HCT116 (cell line): ENCODE data around the gene PACRG. TPM values are rescaled to one million over a fixed set of nuclear protein-coding genes. Genes with fewer than 3 reads are reported as not detected.
A peak's percentile ranks its signal among the peaks of the same experiment; 100 is the strongest.

ENCODE experiments used
- ATAC-seq: fragments of 200-7000 bp; cut with Tn5 transposase; 2 replicates; pipeline ENCODE4 v1.9.1; 2020; ENCODE audit warnings: mild to moderate bottlenecking, moderate library complexity
- BruUV-seq: library from RNA; stranded (reverse); fragments of 400-500 nt; replicated peaks from 2 replicates; lab custom pipeline; 2021; lab: Mats Ljungman, UMichigan
- CTCF ChIA-PET: fragments of 300-600 bp; sonication (Branson Sonifier 250); formaldehyde crosslinking; loops from one replicate; lab custom pipeline; 2021; ENCODE audit warnings: antibody characterized with exemption; lab: Charles Lee
- POLR2A ChIA-PET: fragments of 300-600, 350-600 bp; sonication (Branson Sonifier 250); formaldehyde crosslinking; loops from one replicate; lab custom pipeline; 2021; ENCODE audit warnings: antibody characterized with exemption; lab: Charles Lee
- RAD21 ChIA-PET, 2 experiments: fragments of 300-600 bp; sonication (Branson Sonifier 250); formaldehyde crosslinking; loops; one replicate each; lab custom pipeline; 2023; ENCODE audit warnings: low total read pairs in 2 of 2; ENCODE audit not compliant: uncharacterized antibody in 2 of 2, unreplicated experiment in 2 of 2, low non-redundant PET in 1 of 2; lab: Charles Lee
- DNase-seq: peaks from one replicate; pipeline ENCODE4 v3.0.0-alpha.2; 2010; ENCODE audit warnings: low read depth, low spot score
- H2AFZ ChIP-seq: fragments of 200-600 bp; shearing (Covaris generic), sonication (generic); 2 replicates; pipeline ENCODE4 v1.6.1; 2017; ENCODE audit warnings: low read depth, mixed run types, mixed read lengths, antibody characterized with exemption, low read length; ENCODE audit not compliant: poor library complexity, severe bottlenecking
- H3K27ac ChIP-seq: 2 replicates; pipeline ENCODE4 v1.5.1; 2012; ENCODE audit warnings: low read depth, low read length
- H3K27me3 ChIP-seq: fragments of 200-600 bp; sonication (generic); 2 replicates; pipeline ENCODE4 v1.6.1; 2016; ENCODE audit warnings: mixed run types, low read length, mixed read lengths; ENCODE audit not compliant: insufficient read depth
- H3K36me3 ChIP-seq, 2 experiments: fragments of 200-500 bp in 1 of 2; fragments of 200-600 bp in 1 of 2; sonication (Bioruptor generic) in 1 of 2; sonication (generic) in 1 of 2; 2 replicates each; pipeline versions ENCODE4 v1.5.1 to v1.6.1; 2014 to 2016; ENCODE audit warnings: low read length in 2 of 2, inconsistent platforms in 1 of 2, mixed read lengths in 1 of 2, mixed run types in 1 of 2; ENCODE audit not compliant: insufficient read depth in 2 of 2, control insufficient read depth in 1 of 2
- H3K4me1 ChIP-seq, 2 experiments: fragments of 200-600 bp in 1 of 2; sonication (generic) in 1 of 2; 2 replicates each; pipeline versions ENCODE4 v1.5.1 to v1.6.1; 2012 to 2017; ENCODE audit warnings: low read length in 2 of 2, inconsistent platforms in 1 of 2, mild to moderate bottlenecking in 1 of 2, mixed read lengths in 1 of 2, mixed run types in 1 of 2, moderate library complexity in 1 of 2; ENCODE audit not compliant: insufficient read depth in 2 of 2, control insufficient read depth in 1 of 2
- H3K4me2 ChIP-seq: fragments of 200-600 bp; sonication (generic); 2 replicates; pipeline ENCODE4 v1.6.1; 2017; ENCODE audit warnings: mixed run types, low read length, mixed read lengths
- H3K4me3 ChIP-seq, 2 experiments: fragments of 200-600 bp in 1 of 2; sonication (generic) in 1 of 2; replicated peaks in 1 of 2; 2 replicates each; pipeline ENCODE4 v1.5.1; 2011 to 2016; ENCODE audit warnings: low read length in 2 of 2, control low read depth in 1 of 2, low read depth in 1 of 2, mild to moderate bottlenecking in 1 of 2, mixed read lengths in 1 of 2, mixed run types in 1 of 2
- H3K79me2 ChIP-seq: fragments of 200-600 bp; sonication (generic); 2 replicates; pipeline ENCODE4 v1.6.1; 2017; ENCODE audit warnings: mild to moderate bottlenecking, mixed run types, low read length, moderate library complexity, mixed read lengths; ENCODE audit not compliant: insufficient read depth
- H3K9ac ChIP-seq: fragments of 200-600 bp; sonication (generic); 2 replicates; pipeline ENCODE4 v1.6.1; 2016; ENCODE audit warnings: low read length, mixed read lengths
- H3K9me2 ChIP-seq: fragments of 200-600 bp; sonication (generic), shearing (Covaris generic); 2 replicates; pipeline ENCODE4 v1.6.1; 2017; ENCODE audit warnings: mixed run types, mild to moderate bottlenecking, moderate library complexity; ENCODE audit not compliant: insufficient read depth
- H3K9me3 ChIP-seq, 2 experiments: fragments of 200-500 bp in 1 of 2; fragments of 200-600 bp in 1 of 2; sonication (Bioruptor generic) in 1 of 2; sonication (generic) in 1 of 2; 2 replicates each; pipeline ENCODE4 v1.6.1; 2014 to 2017; ENCODE audit warnings: low read length in 2 of 2, mixed read lengths in 2 of 2, inconsistent platforms in 1 of 2, low read depth in 1 of 2, mild to moderate bottlenecking in 1 of 2, mixed run types in 1 of 2, moderate library complexity in 1 of 2; ENCODE audit not compliant: control insufficient read depth in 1 of 2, insufficient read depth in 1 of 2
- H4K20me1 ChIP-seq: fragments of 200-600 bp; sonication (generic), shearing (Covaris generic); 2 replicates; pipeline ENCODE4 v1.6.1; 2017; ENCODE audit warnings: mixed run types, mild to moderate bottlenecking, moderate library complexity; ENCODE audit not compliant: insufficient read depth
- CBX3 ChIP-seq: IDR thresholded peaks from 2 replicates; pipeline ENCODE4 v1.6.1; 2012; ENCODE audit warnings: low read depth
- ELF1 ChIP-seq: IDR thresholded peaks from 2 replicates; pipeline ENCODE4 v1.6.1; 2012; ENCODE audit warnings: low read depth, borderline replicate concordance
- EZH2 ChIP-seq: fragments of 200-600 bp; sonication (generic); IDR thresholded peaks from 2 replicates; pipeline ENCODE4 v1.6.1; 2017; ENCODE audit warnings: antibody characterized with exemption, mixed run types
- EZH2phosphoT487 ChIP-seq: fragments of 200-600 bp; IDR thresholded peaks from 2 replicates; pipeline ENCODE4 v1.6.1; 2018; ENCODE audit warnings: antibody characterized with exemption, borderline replicate concordance
- RAD21 ChIP-seq: IDR thresholded peaks from 2 replicates; pipeline ENCODE4 v1.6.1; 2012; ENCODE audit warnings: low read depth, mild to moderate bottlenecking
- SIN3A ChIP-seq: IDR thresholded peaks from 2 replicates; pipeline ENCODE4 v1.6.1; 2012; ENCODE audit warnings: low read depth
- SP1 ChIP-seq: IDR thresholded peaks from 2 replicates; pipeline ENCODE4 v1.6.1; 2012; ENCODE audit warnings: low read depth
- intact Hi-C: fragments of 100-400 bp; cut with micrococcal nuclease; formaldehyde crosslinking; loops from 2 replicates; pipeline ENCODE4 v1.10.0; 2022
- total RNA-seq: library from RNA; stranded (reverse); gene quantifications from one replicate; pipeline ENCODE4 v1.2.1, GENCODE V29; 2021; ENCODE audit not compliant: unreplicated experiment
- TF ChIP-seq, protein P1 (sequence below): IDR thresholded peaks from 2 replicates; pipeline ENCODE4 v1.6.1; 2012
- TF ChIP-seq, protein P2 (sequence below): IDR thresholded peaks from 2 replicates; pipeline ENCODE4 v1.6.1; 2011; ENCODE audit warnings: mild to moderate bottlenecking, low read length, moderate library complexity; ENCODE audit not compliant: insufficient replicate concordance; ENCODE audit errors: extremely low read depth
- TF ChIP-seq, protein P3 (sequence below): IDR thresholded peaks from 2 replicates; pipeline ENCODE4 v1.6.1; 2012; ENCODE audit warnings: low read depth
- TF ChIP-seq, protein P4 (sequence below), 3 experiments: fragments of 200-600 bp in 1 of 3; sonication (generic) in 1 of 3; IDR thresholded peaks in 2 of 3; conservative IDR thresholded peaks in 1 of 3; 2 replicates each; pipeline ENCODE4 v1.5.1; 2012 to 2017; ENCODE audit warnings: low read depth in 2 of 3, low read length in 2 of 3, antibody characterized with exemption in 1 of 3, borderline replicate concordance in 1 of 3, control low read depth in 1 of 3, mild to moderate bottlenecking in 1 of 3, mixed read lengths in 1 of 3, mixed run types in 1 of 3, moderate library complexity in 1 of 3; ENCODE audit not compliant: insufficient read depth in 1 of 3

PACRG gene
- total RNA-seq, 1 experiment from 2014 or later = 0.71 TPM

DNA sequence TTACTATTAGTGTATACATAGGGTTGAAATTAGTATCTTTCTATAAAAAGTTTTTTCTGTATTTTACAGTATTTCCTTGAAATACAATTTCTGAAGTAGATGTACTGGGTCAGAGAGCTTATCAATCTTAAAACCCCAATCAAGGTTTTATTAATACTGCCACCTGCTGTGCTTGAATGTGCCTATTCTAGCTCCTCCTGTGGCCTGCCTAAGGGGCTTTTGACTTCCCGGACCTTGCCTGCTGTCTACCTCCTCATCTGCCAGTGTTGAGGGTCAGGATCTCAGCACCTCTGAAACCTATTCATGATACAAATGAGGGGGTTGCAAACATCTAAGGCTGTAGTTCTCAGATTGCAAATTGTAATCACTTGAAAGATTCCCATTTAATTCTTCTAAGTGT is 9.2 kb downstream of the PACRG start:
- Histone ChIP-seq H4K20me1 (no peaks in the 10 kb centered on the region), H3K9ac (no peak overlapping the region), H3K36me3 (no peaks in the 10 kb centered on the region), H3K9me2 (no peaks in the 10 kb centered on the region), H3K4me2 (no peak overlapping the region), H3K4me3 (no peak overlapping the region), H3K9me3 (no peaks in the 10 kb centered on the region; a peak in 1 of 4 replicates), H3K27me3 (no peaks in the 10 kb centered on the region), H3K79me2 (no peaks in the 10 kb centered on the region), H3K27ac (no peak overlapping the region), H3K4me1 (no peaks in the 10 kb centered on the region), H2AFZ (no peak overlapping the region)
- intact Hi-C loops = no loop called here
- DNase-seq (no peak), ATAC-seq (no peak)
- BruUV-seq = no TSS peak
- CTCF ChIA-PET = no interaction called here
- RAD21 ChIA-PET = no interaction called here
- POLR2A ChIA-PET = no interaction called here
- TF ChIP-seq RAD21 = peak; percentile 16; the same call in 1 of the 2 replicates
- TF ChIP-seq, protein P1, sequence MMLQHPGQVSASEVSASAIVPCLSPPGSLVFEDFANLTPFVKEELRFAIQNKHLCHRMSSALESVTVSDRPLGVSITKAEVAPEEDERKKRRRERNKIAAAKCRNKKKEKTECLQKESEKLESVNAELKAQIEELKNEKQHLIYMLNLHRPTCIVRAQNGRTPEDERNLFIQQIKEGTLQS = no peak

DNA sequence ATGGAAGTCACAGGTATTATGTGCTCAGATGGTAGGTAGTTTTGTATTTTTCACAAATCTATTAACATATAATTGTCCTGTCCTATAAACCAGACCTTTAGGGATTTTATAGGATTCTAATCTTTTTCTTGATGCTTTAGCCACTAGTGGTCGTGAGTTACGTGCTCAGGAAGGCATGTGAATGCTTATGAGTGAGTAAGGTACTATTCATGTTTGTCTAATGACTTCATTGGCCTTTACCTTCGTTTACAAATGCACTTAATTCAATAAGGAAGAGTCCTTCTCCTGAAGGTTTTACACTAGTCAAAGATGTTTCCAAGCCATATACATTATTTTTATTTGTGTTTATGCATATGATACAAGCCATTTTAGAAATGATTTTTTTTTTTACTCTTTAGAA is 23.0 kb downstream of the PACRG start:
- Histone ChIP-seq H3K4me3 (no peak overlapping the region), H3K4me2 (peak overlapping the region; percentile 7; the same call in 1 of the 2 replicates), H3K9me2 (no peaks in the 10 kb centered on the region), H3K4me1 (0 out of 4 replicates have a peak, but pooled peaks cover 0 to 5% of the 10 kb centered on the region in 2 experiments), H3K9me3 (no peaks in the 10 kb centered on the region), H3K36me3 (no peaks in the 10 kb centered on the region), H3K27ac (no peak overlapping the region), H2AFZ (no peak overlapping the region), H3K9ac (no peak overlapping the region), H3K27me3 (no peaks in the 10 kb centered on the region), H4K20me1 (no peaks in the 10 kb centered on the region), H3K79me2 (no peaks in the 10 kb centered on the region)
- DNase-seq = no peak
- ChIA-PET CTCF (no interaction called here), POLR2A (no interaction called here), RAD21 (no interaction called here)
- ATAC-seq = no peak
- intact Hi-C loops = no loop called here
- BruUV-seq = no TSS peak
- TF ChIP-seq SIN3A (no peak), ELF1 (no peak), RAD21 (no peak), CBX3 (no peak), EZH2 (no peak), SP1 (0 out of 2 replicates have a peak, but pooled peaks have one; percentile 21), EZH2phosphoT487 (no peak)
- TF ChIP-seq, protein P2, sequence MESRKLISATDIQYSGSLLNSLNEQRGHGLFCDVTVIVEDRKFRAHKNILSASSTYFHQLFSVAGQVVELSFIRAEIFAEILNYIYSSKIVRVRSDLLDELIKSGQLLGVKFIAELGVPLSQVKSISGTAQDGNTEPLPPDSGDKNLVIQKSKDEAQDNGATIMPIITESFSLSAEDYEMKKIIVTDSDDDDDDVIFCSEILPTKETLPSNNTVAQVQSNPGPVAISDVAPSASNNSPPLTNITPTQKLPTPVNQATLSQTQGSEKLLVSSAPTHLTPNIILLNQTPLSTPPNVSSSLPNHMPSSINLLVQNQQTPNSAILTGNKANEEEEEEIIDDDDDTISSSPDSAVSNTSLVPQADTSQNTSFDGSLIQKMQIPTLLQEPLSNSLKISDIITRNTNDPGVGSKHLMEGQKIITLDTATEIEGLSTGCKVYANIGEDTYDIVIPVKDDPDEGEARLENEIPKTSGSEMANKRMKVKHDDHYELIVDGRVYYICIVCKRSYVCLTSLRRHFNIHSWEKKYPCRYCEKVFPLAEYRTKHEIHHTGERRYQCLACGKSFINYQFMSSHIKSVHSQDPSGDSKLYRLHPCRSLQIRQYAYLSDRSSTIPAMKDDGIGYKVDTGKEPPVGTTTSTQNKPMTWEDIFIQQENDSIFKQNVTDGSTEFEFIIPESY = no peak
- TF ChIP-seq, protein P1 = no peak
- TF ChIP-seq, protein P3, sequence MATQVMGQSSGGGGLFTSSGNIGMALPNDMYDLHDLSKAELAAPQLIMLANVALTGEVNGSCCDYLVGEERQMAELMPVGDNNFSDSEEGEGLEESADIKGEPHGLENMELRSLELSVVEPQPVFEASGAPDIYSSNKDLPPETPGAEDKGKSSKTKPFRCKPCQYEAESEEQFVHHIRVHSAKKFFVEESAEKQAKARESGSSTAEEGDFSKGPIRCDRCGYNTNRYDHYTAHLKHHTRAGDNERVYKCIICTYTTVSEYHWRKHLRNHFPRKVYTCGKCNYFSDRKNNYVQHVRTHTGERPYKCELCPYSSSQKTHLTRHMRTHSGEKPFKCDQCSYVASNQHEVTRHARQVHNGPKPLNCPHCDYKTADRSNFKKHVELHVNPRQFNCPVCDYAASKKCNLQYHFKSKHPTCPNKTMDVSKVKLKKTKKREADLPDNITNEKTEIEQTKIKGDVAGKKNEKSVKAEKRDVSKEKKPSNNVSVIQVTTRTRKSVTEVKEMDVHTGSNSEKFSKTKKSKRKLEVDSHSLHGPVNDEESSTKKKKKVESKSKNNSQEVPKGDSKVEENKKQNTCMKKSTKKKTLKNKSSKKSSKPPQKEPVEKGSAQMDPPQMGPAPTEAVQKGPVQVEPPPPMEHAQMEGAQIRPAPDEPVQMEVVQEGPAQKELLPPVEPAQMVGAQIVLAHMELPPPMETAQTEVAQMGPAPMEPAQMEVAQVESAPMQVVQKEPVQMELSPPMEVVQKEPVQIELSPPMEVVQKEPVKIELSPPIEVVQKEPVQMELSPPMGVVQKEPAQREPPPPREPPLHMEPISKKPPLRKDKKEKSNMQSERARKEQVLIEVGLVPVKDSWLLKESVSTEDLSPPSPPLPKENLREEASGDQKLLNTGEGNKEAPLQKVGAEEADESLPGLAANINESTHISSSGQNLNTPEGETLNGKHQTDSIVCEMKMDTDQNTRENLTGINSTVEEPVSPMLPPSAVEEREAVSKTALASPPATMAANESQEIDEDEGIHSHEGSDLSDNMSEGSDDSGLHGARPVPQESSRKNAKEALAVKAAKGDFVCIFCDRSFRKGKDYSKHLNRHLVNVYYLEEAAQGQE = no peak
- TF ChIP-seq, protein P4, sequence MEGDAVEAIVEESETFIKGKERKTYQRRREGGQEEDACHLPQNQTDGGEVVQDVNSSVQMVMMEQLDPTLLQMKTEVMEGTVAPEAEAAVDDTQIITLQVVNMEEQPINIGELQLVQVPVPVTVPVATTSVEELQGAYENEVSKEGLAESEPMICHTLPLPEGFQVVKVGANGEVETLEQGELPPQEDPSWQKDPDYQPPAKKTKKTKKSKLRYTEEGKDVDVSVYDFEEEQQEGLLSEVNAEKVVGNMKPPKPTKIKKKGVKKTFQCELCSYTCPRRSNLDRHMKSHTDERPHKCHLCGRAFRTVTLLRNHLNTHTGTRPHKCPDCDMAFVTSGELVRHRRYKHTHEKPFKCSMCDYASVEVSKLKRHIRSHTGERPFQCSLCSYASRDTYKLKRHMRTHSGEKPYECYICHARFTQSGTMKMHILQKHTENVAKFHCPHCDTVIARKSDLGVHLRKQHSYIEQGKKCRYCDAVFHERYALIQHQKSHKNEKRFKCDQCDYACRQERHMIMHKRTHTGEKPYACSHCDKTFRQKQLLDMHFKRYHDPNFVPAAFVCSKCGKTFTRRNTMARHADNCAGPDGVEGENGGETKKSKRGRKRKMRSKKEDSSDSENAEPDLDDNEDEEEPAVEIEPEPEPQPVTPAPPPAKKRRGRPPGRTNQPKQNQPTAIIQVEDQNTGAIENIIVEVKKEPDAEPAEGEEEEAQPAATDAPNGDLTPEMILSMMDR (IDR thresholded peaks at IDR 0.05 in 2 of 3, conservative IDR thresholded peaks at IDR 0.05 in 1 of 3; ENCODE audit: borderline replicate concordance in 1 of 3, insufficient read depth in 1 of 3, low read depth in 2 of 3, low read length in 2 of 3) = no peak
